ENCODE data around the gene NCOA7.
"Not testable (repeated sequence)": the region's sequence is repeated elsewhere in the genome, so short reads cannot be mapped to it uniquely, and the experiment has no call there.

Gene NCOA7

DNA sequence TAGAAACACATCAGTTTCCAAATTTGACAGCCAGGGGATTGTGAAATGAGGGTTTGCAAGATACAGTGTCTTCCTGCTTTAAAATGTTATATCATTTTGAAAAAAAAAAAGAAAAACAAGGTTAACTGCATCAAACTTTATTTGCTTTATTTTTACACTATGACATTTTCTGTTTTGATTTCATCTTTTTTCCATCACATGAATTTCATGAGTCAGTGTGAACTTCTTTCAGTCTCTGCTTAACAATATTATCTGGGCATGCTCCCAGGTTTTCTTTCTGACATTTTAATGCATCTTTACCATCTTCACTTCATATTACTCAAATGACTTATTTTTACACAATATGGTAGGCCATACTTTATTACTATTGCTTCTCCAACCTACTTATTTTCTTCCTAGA lies 1.9 kb downstream of the NCOA7 start:
- DNase-seq: no peak

DNA sequence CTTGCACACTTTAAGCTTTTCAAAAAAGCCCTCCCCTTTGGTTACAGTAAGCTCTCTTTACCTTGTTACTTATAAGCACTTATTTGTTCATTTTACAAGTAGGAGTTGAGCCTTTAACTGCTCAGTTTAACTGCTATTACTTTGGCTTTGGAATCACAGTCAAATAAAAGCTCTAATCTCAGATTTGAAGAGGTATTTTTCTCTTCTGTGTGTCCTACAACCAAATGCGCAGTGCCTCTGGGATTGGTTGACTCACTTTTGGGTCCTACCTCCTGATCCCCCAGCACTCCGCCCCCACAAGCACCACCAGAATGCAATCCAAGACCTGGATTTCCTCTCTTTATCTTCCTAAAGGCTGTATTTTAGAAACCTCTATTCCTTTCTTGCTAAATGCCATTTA lies 2.5 kb downstream of the NCOA7 start:
- DNase-seq: no peak

DNA sequence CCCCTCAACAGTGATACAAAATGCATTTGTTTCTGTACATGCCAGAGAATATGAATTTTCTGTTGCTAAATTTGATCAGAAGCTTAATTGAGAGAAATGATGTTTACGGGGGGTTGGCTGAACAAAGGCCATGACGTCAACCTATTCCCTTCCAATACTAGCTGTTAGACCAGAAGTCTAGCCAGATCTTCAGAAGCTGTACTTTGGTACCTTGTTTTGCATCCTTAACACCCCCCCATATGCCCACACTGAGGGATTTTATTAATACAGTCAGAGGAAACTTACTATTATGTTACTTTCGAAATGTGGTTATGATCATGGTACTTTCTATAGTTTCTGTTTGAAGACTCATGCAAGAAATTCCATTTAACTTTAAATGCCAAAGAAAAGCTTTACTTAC lies 3.1 kb downstream of the NCOA7 start:
- no peak for DNase-seq

DNA sequence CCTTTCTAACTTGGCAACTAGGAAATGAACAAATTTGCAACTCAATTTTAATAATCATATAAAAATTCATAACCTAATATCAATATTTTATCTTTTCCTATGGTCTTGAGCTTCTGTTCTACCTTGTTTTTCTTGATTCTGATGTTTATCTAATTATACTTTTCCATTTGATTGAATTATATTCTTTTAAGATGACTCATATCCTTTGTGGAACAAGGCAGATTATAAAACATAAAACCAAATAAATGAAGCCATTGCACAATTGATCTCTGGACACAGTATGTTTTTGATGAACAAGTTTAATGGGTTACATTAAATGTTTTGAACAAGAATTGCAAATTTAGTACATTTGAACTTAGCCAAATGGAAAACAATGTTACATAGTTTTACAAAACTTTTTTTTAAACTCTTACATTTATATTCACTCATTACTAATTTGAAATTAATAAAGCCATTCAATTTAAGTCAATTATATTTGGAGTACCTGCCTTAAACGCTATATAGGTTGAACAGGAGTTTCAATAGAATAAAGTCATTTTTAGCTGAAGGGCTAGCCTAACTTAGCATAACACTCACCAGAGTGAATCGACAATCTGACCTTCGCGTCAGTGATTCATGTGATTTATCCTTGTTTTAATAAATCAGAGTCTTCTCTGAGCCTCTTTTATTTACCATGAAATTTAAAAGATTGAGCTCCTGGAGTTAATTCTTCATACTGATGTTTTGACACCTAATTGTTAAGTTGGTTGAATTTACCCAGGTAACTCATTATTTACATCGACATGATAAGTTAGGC lies 3.8 kb downstream of the NCOA7 start:
- no peak for DNase-seq

DNA sequence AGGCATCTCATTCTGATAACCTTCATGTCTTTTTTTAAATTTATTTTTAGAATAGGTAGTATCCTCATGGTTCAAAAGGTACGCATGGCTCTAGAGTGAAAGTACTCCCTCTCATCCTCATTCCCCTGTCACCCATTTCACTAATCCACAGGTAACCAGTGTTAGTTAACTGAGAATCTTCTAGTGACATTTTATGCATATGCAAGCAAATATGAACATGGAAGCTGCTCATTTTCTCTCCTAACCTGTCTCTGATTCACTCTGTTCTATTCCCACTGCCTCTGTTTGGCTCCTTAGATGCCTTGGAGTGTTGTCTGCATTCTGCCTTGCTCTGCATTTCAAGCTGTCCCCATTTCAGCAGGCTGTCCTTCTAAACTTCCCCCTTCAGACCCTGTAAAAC lies 4.5 kb downstream of the NCOA7 start:
- DNase-seq: no peak

DNA sequence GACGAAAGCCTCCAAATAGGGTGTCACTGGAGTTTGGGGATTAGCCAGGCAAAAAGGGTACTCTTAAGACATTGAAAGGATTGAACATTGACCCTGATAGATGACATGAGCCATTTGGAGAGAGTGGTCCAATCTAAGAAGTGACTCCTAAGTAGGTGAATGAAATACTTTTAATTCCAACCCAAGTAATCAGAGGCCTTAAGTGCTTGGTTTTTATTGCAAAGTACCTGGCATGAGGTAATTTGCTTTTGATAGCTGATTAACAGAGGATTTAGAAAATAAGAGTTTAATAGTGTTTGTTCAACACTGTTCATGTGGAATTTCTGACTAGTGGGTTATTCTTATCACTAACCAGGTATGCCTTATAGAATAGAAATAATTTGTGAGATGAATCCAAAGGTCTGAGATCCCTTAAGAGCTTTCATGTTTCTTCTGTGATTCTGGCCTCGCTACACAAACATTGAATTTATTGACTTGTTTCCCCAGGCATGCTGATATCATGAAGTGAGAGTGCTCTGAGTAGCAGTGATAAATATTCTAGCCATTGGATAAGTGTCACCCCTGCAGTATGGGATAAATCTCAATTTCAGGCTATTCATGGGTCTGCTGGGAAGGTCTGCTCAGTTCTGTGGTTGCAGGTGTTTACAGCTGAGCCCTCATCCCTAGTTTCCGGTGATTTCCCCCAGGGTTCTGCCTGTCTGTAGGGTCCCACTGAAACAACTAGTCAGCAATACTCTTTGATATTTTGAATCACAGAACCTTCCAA lies 6.5 kb downstream of the NCOA7 start:
- DNase-seq: no peak

DNA sequence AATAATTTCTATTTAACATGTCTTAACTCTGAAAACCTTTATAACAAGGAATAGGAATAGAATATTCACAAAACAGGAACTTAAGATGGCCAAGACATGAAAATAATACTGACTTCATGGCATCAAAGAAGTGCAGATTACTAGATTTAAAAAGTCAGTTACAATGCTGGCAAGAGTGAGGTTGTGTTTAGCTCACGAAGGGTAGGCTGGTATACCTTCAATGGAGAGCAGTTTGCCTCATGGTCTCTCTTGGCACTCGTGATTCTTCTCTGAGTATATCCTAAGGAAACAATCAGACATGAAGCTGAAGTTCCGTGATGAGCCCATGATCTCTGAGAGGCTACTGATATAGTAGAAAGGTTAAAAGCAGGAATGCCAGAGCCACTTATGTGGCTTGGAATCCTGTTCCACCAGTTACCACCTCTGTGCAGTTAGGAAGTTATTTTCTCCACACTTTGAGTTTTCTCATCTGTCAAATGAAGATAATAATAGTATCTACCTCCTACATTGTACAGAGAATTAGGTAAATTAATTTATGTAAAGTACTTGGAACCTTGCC lies 7.2 kb downstream of the NCOA7 start:
- DNase-seq: no peak

DNA sequence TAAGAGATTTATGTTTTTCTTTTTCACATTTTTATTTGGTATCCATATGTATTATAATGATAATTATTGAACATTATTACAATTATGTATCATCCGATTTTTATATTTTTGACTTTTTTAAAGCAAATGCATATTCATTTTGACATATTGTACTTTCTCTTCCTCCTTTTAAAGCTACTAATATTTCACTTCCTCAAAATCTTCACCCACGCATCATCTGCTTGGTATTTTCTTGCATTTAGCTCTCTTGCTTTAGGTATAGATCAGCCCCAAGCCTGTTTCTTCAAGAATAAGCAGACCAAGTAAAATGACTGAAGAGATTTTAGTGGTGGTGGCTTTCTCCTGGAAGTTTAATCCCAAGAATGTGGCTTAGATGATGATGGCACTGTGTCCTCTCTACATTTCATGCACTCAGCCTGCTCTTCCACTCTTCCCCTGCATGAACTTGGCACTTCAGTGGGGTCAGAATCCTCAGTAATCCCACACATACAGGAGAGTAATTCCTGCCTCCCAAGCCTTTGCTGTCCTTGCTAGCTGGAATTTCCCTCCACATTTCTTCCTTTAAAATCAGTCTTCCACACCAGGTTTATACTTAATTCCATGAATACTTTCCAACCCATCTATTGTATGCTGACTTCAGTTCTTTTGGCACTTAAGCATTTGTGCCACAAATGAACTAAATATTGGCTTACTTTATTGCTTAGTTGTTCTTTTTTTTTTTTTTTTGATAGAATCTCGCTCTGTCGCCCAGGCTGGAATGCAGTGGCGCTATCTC lies 8.2 kb downstream of the NCOA7 start:
- no peak for DNase-seq

DNA sequence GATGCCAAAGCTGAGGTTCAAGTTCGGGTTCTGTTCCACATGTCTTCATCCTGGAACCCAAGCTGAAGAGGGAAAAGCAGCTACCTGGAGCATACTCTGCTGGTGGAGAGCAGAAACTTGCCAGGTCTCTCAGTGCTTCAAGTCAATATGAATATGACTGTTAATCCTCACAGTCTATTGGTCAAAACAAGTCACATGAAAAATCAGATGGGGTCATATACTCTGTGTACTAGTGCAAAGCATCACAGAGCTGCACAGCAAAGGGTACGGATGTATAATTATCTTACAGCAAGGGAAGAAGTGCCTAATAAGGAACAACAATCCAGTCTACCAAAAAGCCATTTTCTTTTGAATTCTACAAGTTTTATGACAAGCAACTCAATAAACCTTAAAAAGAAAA lies 11.6 kb downstream of the NCOA7 start:
- DNase-seq: no peak

DNA sequence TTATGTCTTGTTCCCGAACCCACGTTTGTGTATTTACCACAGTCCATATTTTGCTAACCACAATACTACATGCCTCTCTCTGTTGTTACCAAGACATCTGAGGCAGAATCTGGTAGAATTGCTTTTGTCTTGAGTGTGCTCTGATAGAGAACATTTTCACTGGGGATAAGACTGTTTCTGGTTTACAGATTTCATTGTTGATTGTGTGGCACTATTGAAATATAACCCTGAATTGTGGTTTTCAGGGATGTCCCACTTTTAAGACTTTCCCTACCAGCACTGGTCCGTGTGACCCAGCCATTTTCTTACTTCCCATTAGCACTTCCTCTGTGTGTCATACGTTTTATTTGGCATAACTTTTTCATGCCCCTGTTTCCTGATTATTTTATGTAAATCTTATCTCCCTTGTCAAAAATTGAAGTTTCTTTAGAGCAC lies 12.2 kb downstream of the NCOA7 start:
- DNase-seq: no peak

DNA sequence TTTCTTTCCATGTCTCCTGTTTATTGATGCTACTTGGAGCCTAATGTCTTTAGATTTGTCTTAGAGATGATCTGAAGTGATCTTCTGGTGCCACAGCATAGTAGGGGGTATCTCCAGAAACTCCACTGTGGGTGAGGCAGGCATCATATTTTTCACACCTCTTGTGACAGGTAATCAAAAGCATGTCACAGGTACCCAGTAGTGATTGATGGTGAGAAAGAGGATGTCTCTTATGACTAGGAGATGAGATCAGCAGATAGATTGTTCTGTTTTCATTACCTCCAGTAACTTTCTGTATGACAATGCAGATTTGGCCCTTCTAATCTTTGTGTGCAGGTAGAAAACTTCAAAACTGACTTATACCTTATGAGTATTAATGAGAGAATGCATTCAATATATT lies 13.5 kb downstream of the NCOA7 start:
- DNase-seq: no peak

DNA sequence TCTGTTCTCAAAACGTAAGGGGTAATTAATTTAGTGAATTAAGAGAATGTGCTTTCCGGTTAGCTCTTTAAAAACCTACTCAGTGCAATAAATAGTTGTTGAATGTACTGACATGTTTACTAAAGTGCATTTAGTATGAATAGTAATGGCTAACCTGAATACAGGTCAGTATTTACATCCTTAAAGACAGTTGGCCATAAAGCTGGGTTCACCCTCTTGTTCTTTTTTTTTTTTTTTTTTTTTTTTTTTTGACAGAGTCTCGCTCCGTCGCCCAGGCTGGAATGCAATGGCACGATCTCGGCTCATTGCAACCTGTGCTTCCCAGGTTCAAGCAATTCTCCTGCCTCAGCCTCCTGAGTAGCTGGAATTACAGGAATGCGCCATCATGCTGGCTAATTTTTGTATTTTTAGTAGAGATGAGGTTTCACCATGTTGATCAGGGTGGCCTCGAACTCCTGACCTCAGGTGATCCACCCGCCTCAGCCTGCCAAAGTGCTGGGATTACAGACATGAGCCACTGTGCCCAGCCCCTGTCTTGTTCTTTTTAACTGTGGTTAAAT lies 14.2 kb downstream of the NCOA7 start:
- DNase-seq: not testable (repeated sequence)

DNA sequence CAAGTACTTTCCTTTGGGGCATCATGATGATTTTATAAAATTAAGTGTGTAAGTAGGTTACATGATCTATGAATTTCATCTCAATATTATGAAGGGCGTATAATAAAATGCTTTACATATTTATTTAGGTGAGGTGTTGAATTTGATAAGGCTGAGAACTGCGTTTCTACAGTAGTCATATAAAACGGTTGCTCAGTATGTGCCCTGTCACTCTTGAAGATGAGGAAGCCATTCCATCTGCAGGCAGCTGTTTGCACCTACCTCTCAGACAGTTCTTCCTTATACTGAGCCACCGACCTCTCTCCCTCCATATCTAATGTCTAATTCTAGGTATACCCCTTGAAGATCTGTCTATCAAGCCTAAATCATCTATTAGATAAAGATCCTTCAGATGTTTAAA lies 16.1 kb downstream of the NCOA7 start:
- no peak for DNase-seq

DNA sequence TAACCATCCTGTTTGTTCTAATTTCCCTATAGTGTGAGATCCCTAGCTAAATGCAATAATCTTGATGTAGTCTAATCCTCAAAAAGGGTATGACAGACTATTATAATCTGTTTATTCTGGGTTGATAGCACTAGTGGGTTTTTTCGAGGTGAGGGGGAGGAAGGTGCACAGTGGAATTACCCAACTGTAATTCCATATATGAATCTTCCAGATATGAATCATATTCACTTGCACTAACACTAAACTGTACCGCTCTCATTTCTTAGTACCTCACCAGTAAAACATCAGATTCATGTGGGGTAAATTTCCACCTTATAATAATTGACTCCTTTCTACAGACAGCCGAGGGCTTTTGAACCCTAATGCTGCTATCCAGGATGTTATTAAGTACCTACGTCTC lies 16.5 kb downstream of the NCOA7 start:
- DNase-seq: no peak

DNA sequence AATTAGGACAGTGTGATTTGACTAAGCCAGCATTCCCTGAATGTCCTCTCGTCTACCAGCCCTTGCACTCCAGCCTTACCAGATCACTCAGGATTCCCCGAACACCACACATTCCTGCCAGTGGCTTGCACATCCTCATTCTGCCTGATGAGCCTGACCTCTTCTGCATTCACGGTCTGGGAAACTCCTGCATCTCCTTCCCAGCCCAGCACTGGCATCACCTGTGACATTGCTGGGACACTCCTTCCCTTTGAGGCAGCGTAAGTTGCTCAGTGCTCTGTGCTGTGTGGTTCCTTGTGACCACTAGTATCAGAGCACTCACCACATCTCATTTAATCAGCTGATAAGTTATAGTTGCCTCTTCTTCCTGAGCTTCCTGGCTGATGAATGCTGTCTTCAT lies 17.3 kb downstream of the NCOA7 start:
- no peak for DNase-seq

DNA sequence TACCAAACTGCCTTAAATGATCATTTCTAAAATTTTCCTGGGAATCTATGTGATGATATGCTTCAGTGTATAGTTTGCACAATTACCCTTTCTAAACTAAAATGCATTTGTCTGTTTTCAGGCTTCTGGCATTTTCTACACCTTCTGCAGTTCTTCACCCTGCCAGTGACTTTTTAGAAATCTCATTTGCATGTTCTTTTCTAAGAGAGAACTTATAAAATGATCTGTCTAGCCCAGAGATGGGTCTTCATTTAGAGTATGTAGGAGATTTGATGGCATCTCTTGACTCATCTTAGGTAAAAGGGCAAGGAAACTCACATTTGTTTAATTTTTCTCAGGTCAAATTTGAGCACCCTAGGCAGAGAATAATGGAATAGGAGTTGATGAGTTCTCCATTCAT lies 17.8 kb downstream of the NCOA7 start:
- DNase-seq: no peak

DNA sequence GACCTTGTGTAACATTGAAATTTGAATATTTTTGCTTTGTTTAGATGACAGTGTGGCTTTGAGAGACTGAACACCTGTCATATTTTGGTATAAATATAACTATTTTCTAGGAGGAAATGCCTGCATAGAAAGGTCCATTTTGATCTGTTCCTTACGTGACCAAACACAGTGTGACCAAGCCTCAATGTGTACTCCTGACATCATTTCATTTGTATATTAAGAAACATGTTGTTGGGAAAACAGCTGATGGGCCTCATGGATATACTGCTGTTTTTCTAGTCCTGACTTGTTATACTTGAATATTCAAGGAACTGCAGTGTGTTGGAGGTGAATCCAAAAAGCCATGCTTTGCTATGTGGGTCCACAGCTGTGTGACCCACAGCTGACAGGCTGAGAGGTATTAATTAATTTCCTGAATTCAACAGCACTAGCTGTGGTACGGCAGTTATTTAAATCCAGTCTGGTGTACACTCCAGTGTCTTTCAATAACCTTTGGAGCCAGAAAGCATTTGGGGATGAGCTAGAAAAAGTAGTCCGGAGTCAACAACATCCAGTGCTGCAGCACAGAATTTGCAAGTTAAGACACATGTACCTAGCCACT lies 18.9 kb downstream of the NCOA7 start:
- DNase-seq: no peak

DNA sequence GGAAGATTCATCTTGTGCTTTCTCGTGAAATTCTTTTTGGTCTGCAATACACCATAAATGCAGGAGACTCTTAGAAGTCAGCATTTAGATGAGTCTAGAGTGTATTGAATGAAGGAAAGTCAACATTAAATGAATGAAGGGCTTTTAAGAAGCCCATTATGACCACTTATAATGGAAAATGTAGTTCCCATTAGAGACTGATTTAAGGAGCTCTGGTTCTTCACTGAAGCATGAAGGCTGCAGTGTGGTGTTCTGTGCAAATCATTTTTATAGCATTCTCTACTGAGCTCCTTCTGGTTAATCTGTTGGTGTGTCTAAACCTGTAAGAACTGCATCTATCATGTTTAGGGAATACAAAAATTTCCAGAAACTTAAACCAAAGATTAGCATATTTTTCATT lies 19.7 kb downstream of the NCOA7 start:
- DNase-seq: no peak

DNA sequence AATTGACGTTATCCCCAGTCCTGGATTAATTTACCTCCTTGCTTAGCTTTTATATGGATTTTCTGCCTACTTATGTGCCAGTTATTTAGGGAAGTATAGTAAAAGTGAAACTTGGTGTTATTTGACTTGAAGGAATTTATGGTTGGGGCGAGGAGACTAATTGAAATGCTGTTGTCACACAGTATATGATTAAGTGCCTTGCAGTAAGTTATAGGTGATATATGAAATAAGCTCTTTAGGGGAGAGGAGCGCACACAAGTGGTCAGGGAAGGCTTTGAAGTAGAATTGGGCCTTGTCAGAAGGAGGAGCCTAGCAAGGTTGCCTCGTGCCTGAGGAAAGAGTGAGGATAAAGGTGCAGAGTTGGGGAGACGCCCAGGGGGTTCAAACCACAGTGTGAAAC lies 20.5 kb downstream of the NCOA7 start:
- no peak for DNase-seq

DNA sequence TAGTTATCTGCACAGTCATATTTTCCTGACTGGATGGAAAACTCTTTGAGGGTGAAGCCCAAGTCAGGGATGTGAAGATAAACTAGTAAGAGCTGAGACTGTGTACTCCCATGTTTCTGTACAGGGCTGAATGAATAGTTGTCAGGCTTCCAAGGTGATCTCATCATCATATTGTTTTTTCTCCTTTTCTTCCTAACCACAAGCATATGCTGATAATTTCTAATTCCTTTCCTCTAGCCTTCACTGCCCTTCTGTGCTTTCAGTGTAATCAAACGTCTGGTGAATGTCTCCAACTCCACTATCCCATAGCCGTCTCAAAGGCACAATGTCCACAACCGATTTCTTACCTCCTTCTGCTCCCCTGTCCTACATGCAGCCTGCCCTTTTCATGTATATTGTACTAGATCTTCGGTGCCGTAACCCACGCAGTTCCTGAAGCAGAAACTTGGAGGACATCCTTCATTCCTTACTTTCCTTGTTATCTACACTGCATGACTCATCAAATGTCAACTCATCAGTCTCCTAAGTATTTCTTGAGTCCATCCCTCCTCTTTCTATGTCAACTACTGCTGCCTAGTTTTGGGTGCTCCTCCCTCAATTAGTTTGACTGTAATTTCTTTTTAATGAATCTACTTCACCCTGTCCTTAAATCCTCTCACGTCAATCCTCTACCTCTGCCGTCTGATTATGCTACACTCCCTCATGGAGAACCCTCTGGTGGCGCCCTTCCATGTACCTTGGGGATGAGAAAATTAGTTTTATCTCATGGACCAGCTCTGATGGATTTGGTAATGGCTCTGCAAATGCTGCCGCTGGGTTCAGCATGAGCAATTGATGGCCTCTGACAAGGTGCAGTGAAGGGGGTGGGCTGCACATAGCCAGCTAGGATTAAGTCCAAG lies 21.9 kb downstream of the NCOA7 start:
- DNase-seq: no peak

DNA sequence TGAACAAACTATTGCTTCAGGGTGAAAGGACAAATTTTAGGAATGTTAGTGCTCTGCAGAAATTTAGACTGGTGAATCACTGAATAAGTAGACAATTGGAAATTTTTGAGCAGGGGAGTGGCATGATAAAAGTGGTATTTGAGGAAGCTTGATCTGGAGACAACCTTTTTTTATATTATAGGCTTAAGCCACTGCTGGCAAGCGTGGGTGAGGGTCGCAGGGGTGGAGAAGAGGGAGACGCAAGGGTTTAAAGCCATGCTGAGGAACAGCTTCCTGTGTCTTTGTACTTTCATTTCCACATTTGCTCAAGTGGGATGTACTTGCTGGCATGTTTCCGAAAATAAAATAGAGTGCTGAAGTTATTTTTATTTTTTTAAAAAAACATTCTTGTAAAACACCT lies 23.7 kb downstream of the NCOA7 start:
- DNase-seq: no peak

Data from cortex of kidney (tissue), 1 donor.